GM21723 (cell line): ENCODE measurements around the gene OR1J1.

ENCODE experiments used
- ATAC-seq: cut with Tn5 transposase; IDR thresholded peaks from one replicate; pipeline ENCODE4 v1.9.1; 2021; ENCODE audit warnings: mild to moderate bottlenecking, moderate library complexity; ENCODE audit not compliant: unreplicated experiment

OR1J1 gene

DNA sequence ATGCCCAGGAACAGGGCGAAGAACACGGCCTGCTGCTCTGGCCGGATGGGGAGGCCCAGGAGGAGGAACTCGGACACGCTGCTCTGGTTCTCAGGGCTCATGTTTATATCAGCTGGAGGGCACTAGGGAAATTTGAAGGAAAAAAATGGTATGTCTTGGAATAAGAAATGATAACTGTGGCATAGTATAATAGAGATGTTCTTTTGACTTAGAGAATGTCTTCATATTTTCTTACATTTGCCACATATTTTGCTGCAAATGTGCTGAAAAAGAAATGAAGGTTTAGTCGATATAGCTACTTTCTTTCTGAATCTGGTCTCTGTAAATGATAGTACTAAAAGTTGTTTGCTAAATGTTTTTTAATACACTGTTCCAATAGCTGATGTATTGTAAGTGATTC lies at the start of gene OR1J1:
TSS of gene OR1J1 (minus strand) at position 101 of the 400 bp plus-strand sequence. CDS start at position 101, 0 bp downstream.
- ATAC-seq: no peak

GRCh38 chr9:122527193-122527592 lies 49.5 kb upstream of the OR1J1 start, which contains the start of gene OR1N1:
OR1N1 (minus strand) TSS chr9:122527293; CDS start chr9:122527293, 0 bp downstream.
- ATAC-seq: no peak

GRCh38 chr9:122526602-122527001 lies 48.9 kb upstream of the OR1J1 start:
- ATAC-seq: no peak

DNA sequence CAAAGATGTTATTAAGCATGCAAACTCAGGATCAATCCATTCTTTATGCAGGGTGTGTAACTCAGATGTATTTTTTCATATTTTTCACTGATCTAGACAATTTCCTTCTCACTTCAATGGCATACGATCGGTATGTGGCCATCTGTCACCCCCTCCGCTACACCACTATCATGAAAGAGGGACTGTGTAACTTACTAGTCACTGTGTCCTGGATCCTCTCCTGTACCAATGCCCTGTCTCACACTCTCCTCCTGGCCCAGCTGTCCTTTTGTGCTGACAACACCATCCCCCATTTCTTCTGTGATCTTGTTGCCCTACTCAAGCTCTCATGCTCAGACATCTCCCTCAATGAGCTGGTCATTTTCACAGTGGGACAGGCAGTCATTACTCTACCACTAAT lies 41.6 kb upstream of the OR1J1 start:
- no peak for ATAC-seq

DNA sequence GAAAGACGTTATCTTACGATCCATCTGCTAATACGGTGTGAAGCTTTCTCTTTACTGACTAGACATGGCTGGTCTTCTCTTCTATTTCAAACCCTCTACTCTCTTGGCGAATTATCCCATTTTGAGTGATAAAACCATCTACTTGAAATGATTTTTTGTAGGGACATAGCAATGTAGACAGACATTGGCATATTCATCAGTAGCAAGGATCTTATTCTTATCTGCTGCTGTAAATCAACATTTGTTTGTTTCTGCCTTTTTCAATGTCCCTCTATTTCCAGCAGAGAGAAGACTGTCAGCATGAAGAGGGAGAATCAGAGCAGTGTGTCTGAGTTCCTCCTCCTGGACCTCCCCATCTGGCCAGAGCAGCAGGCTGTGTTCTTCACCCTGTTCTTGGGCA lies 41.1 kb upstream of the OR1J1 start, which contains the start of gene OR1J4:
TSS of gene OR1J4 (plus strand) at position 301 of the 400 bp plus-strand sequence. CDS start at position 301, 0 bp downstream.
- no peak for ATAC-seq

DNA sequence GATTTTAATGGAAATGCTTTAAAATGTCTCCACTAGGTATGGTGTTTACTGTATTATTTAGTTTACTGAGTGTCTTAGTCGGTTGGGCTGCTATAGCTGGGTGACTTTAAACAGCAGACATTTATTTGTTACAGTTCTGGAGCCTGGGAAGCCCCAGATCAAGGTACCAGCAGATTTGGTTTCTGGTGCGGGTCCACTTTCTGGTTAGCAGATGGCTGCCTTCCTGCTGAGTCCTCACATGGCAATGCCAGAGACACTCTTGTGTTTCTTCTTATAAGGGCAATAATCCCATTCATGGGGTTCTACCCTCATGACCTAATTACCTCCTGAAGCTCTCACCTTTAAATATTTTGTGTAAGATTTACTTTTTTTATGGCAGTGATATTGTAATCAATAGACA lies 40.5 kb upstream of the OR1J1 start:
- no peak for ATAC-seq

- no peak for ATAC-seq
Observed at GRCh38 chr9:122510502-122510901, 32.8 kb upstream of the OR1J1 start, which contains the start of gene OR1J2. OR1J2 (plus strand) TSS chr9:122510802; CDS start chr9:122510802, 0 bp downstream.

DNA sequence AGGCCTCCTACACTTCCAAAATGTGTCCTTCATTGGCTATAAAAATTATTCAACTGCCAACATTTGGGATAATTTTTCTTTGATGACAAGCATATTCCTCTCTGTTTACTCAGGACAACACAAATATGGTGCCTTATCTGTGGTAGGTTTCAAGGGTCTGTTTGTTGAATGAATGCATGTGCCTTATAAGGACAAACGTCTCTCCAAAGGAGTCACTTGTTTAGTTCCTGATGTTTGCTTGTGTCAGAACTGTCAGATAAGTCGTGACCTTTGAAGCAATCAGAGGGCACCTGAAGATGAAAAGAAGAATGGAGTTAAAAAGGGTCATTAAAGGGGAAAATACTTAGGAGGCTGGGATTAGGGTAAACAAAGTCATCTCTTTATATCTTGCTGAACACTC lies 29.2 kb upstream of the OR1J1 start:
- no peak for ATAC-seq

DNA sequence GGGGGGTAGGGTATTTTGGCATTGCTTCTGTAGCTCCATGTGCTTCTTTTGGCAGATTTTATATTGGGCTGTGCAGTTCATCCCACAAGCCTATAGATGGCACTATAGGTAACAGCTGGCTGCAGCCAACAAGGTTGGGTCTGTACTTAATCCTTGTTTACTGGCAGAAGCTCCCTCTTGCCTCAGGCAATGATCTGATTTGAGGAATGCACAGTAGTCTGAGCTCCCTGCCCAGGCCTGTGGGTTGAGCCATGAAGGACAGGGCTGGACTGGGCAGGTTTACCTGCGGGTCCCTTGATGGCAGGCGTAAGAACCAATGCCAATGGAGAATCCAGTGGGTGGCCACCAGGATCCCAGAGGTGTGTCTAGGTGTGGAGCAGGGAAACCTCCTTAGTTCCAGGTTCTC lies 21.2 kb upstream of the OR1J1 start:
- ATAC-seq: no peak

GRCh38 chr9:122479062-122479461 lies 1.3 kb upstream of the OR1J1 start:
- ATAC-seq: no peak

- no peak for ATAC-seq
Observed at GRCh38 chr9:122477346-122477745, 380 bp downstream of the OR1J1 start.

DNA sequence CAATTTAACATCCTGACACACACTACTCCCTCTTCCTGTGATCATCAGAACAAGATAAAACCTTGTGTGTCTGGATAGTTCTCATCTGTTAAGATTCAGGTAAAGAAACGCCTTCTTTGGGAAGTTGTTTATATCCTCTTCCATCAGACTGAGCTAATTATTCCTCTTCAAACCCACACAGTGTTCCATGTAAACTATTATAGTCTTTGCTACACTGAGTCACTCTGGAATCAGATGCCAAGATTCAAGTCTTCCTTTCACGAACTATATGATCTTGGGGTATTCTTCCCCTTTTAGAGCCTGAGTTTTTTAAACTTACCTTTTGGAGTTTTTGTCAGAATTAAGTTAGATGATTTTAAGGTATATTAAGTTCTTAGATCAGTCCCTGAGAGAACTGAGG lies 2.0 kb downstream of the OR1J1 start:
- no peak for ATAC-seq

DNA sequence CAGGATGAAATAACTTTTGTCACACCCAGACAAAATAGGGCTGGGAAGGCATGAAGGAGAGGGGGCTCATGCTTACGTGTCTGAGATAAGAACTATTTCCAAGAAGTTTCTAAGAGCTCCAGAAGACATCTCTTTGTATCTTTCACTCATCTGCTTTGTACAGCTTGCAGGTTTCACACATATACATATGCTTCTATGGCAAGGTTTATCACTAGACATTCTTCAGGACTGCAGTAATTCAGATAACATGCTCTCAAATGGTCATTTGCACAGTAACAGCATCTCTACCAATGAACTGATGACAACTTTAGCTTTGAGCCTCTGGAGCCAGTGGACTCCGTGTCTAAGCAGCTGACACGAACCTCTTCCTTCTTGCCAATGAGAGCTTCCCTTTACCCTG lies 3.2 kb downstream of the OR1J1 start:
- no peak for ATAC-seq

DNA sequence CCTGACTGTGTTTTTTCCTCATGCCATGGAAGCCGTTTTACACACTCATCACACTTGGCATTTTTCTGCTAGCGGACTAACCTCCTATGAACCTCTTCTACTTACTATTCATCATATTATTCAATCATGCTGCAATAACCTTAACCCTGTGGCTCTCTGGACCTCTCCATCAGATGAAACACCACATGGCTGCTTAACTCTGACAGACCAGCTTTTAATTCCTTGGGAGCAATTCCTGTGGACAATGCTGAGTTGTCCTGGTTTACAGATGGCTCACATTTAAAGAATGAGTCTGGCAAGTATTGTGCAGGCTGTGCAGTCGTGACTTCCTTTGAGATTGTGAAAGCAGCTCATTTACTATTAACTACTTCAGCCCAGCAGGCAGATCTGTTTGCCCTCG lies 9.0 kb downstream of the OR1J1 start:
- ATAC-seq: no peak

DNA sequence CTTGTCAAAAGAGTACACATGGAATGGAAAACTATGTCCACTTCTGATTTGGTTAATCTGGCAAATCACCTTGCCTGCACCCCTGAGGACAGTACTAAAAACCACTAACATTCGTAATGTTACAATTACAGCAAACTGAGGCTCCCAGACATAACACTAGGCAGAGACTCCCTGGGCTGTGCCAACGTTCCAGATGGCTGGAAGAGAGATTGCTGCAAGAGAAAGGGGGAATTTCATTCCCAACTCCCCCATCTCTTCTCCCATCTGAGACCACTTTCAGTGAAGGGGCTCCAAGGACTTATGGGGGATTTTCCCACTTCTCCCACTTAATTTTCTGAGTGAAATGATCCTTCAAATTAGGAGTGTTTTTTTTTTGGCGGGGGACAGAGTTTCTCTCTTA lies 11.3 kb downstream of the OR1J1 start:
- no peak for ATAC-seq

DNA sequence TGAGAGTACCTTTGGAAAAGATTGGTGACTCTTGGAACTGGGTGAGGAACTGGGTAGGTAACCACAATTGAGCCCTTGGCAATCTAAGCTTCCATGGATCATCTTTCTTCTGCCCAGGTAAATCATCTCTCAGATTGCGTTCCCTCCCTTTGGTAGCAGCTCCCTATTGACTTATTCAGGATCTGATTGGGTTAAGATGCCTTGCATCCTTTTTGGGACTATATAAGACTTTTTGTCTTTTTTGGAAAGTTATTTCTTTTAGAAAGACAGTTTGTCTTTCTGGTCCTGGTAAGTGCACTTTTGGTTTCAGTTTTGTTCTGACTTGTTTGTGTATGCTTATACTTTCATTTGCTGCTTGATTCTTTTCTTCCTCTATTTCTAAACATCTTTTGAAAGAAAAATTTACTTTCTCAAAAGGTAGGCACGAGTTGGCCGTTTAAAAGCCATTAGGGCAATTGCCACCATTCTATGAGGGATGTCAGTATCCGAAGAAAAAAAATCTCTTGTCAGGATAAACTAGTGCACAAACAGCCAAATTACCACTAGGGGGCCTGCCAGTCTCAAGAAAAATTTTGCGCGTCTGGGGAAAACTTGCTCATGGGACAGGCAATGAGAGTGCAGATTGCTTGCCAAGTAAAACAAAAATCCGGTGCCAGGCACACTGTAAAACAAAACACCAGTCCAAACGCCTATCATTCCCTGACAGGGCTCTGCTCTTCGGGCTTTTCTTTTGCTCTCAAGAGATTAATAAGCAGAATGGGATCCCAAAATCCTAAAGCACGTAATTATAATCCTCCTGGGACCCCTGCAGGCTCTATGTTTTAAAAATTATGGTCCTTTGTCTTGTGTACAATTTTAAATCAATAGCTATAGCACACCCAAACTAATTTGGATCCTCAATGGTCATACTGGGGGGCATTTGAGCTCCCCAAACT lies 12.8 kb downstream of the OR1J1 start:
- ATAC-seq: peak; percentile 74

DNA sequence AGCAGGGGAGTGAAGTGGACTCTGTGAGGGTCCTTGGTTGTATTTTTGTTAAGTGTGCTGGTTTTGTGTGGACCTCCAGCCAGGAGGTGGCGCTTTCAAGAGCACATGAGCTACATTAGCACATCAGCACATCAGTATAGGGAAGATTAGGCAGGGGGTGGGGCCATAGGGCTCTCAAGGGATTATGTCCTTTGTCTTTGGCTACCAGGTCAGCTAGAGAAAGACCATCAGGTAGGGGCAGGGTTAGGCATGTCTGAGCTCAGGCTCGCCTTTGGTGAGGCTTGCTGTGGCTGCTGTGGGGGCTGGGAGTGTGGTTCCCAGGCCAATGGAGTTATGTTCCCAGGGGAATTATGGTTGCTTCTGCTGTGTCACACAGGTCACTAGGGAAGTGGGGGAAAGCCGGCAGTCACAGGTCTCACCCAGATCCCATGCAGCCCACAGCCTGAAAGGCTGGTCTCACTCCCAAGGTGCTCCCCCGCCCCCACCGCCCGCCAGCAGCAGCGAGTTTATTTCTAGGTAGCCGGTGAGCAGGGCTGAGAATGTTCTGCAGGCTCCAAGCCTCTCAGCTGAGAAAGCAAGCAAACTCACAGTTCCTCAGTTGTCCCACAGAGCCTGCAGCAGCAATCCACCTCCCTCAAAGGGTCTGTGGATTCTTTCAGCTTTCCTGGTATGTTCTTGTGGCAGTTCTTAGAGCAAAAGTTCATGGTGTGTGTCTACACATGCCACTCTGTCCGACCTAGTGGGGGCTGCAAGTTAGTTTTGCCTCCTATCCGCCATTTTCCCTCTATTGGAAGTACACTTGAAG lies 13.7 kb downstream of the OR1J1 start:
- peak; percentile 75 for ATAC-seq

GRCh38 chr9:122457787-122458186 lies 19.9 kb downstream of the OR1J1 start:
- ATAC-seq: no peak

DNA sequence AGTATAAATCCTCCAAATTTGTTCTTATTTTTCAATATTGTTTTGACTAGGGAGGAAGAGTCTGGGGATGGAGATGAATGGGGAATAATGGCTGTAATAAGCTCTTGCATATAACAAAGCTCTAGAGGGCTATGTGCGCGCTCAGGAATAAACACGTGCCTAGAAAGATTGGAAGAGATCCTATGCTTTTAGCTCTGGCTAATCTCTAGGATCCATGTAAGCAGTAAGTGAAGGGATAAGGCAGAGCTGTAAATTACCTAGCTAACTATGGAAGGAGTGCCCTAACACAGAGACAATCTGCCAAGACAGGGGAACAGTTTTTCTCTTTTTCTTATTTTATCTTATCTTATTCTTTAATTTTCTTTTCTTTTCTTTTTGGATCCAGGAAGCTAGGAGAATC lies 21.6 kb downstream of the OR1J1 start:
- ATAC-seq: no peak

- no peak for ATAC-seq
Observed at GRCh38 chr9:122453677-122454135, 24.0 kb downstream of the OR1J1 start.

DNA sequence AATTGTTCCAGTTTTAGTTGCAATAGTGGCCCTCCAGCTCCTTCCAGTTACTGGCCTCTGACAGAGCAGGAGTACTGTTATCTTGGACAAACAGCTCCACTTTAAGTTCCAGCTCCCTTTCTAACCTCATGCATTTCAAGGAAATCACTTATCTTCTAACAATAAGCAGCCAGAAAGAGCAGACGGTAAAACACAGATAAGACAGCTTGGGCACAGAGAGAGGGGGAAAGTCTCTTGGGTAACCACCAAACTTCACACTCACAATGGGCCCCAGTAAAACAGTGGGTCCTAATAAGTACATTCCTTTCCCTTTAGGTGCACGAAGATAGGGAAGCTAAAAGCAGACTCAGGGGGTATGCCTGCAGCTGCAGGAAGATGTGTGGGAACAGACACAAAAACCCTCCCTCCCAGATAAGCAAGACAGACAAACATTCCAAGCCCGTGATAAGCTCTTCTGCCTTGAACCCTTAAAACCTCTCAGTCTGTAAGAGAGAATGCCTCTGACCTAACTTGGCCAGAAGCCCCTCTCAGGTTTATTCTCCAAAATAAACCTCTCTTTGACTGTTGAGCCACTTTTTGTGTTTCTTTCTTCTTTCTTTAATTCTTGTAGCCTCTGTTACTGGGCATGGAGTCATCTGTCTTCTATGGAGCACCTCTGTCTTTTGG lies 30.8 kb downstream of the OR1J1 start:
- ATAC-seq: no peak
